Transverse colon (tissue), 4 donors: ENCODE measurements around the gene CNPPD1. TPM values are rescaled to one million over a fixed set of nuclear protein-coding genes. Genes with fewer than 3 reads are reported as not detected.

ENCODE experiments used
- DNase-seq: peaks from one replicate; pipeline ENCODE4 v3.0.0-alpha.2; 2019
- H3K27ac ChIP-seq, 4 donors: fragments of 200-600 bp; sonication (generic); 2 replicates each; pipeline ENCODE4 v1.5.1; 2016 to 2018; ENCODE audit warnings: inconsistent platforms in 4 of 4
- H3K27me3 ChIP-seq: fragments of 200-600 bp; sonication (generic); 2 replicates; pipeline ENCODE4 v1.5.1; 2017; ENCODE audit warnings: inconsistent platforms
- H3K36me3 ChIP-seq, 4 donors: fragments of 200-600 bp; sonication (generic); 2 replicates each; pipeline ENCODE4 v1.5.1; 2017 to 2019; ENCODE audit warnings: inconsistent platforms in 4 of 4
- H3K4me1 ChIP-seq, 4 donors: fragments of 200-600 bp; sonication (generic); 2 replicates each; pipeline ENCODE4 v1.5.1; 2017 to 2020; ENCODE audit warnings: inconsistent platforms in 4 of 4
- H3K4me3 ChIP-seq, 4 donors: fragments of 200-600 bp; sonication (generic); 1 replicate in 1 of 4; 2 replicates in 3 of 4; pipeline versions ENCODE4 v1.5.1 to v1.6.1; 2017 to 2019; ENCODE audit warnings: inconsistent platforms in 4 of 4
- H3K9me3 ChIP-seq, 2 donors: fragments of 200-600 bp; sonication (generic); 2 replicates each; pipeline ENCODE4 v1.5.1; 2017 to 2019; ENCODE audit warnings: inconsistent platforms in 2 of 2
- EP300 ChIP-seq: sonication (generic); formaldehyde crosslinking; IDR thresholded peaks from one replicate; pipeline ENCODE4 v1.6.1; 2017; ENCODE audit warnings: antibody characterized with exemption, low read depth
- POLR2A ChIP-seq: fragments of 450-650 bp; IDR thresholded peaks from one replicate; pipeline ENCODE4 v1.6.1; 2016; ENCODE audit warnings: antibody characterized with exemption, mild to moderate bottlenecking, moderate library complexity
- POLR2AphosphoS5 ChIP-seq, 3 donors: sonication (generic); formaldehyde crosslinking; IDR thresholded peaks; one replicate each; pipeline ENCODE4 v1.6.1; 2016; ENCODE audit warnings: antibody characterized with exemption in 3 of 3
- WGBS, 2 donors: methylation state at CpG; one replicate each; pipeline ENCODE4 v1.1.5; 2018; ENCODE audit warnings: low coverage in 1 of 2; 5-methylcytosine and 5-hydroxymethylcytosine counted together
- in situ Hi-C, 4 donors: fragments of 200-750 bp; cut with MboI; loops; one replicate each; pipeline versions ENCODE4 v1.15.0 to v1.15.1; 2017; ENCODE audit warnings: low sequenced_read_pairs in 3 of 4, low pct_ligation_motif_present in 1 of 4, low pct_unique_long_range_greater_than_20kb in 1 of 4
- intact Hi-C: fragments of 100-400 bp; cut with DNase I; formaldehyde crosslinking; loops from one replicate; pipeline ENCODE4 v1.15.1; 2023; ENCODE audit warnings: low total_unique reads
- total RNA-seq, 4 donors: library from RNA; depleted of rRNA; stranded (reverse); fragments of >200 nt; gene quantifications; one replicate each; pipeline ENCODE4 v1.1.0, GENCODE V29; 2016
- TF ChIP-seq, protein P1 (sequence below), 5 experiments: fragments of 200-600 bp in 3 of 5; fragments of 450-650 bp in 2 of 5; sonication (generic) in 3 of 5; IDR thresholded peaks; 1 replicate in 2 of 5; 2 replicates in 3 of 5; pipeline ENCODE4 v1.5.1; 2016 to 2017; ENCODE audit warnings: antibody characterized with exemption in 5 of 5, inconsistent platforms in 3 of 5, mild to moderate bottlenecking in 2 of 5, moderate library complexity in 1 of 5

CNPPD1 gene
- total RNA-seq, 4 donors from 2014 or later: 50.4 to 114 (median 106) TPM

- H3K4me1 ChIP-seq: peaks cover 4 to 14% (median 7%) of the 10 kb centered on the region in 4 donors
- 92 to 100% methylated on average over 3 to 6 of the region's 6 CpGs for WGBS, 2 donors
- no peak overlapping the region for H3K27ac ChIP-seq
- H3K4me3 ChIP-seq: no peak overlapping the region
- no peak for DNase-seq
- H3K36me3 ChIP-seq: no peaks in the 10 kb centered on the region
- intact Hi-C loops (loop anchor here (5.0 to 10.0 kb wide), 2 partner anchors 62 to 129 kb away; partner anchors contain the start of genes ANKZF1 and ATG9A), in situ Hi-C loops (loop anchor here in 2 of 4 donors (10.0 to 25.0 kb wide), 2 partner anchors 52 to 124 kb away; partner anchors contain the start of genes ABCB6 (in 1 of the 2) and DNAJB2 (in 1 of the 2))
- no peak for TF ChIP-seq POLR2A
- TF ChIP-seq POLR2AphosphoS5 (IDR thresholded peaks at IDR 0.05): no peak
- TF ChIP-seq EP300: no peak
- TF ChIP-seq, protein P1, sequence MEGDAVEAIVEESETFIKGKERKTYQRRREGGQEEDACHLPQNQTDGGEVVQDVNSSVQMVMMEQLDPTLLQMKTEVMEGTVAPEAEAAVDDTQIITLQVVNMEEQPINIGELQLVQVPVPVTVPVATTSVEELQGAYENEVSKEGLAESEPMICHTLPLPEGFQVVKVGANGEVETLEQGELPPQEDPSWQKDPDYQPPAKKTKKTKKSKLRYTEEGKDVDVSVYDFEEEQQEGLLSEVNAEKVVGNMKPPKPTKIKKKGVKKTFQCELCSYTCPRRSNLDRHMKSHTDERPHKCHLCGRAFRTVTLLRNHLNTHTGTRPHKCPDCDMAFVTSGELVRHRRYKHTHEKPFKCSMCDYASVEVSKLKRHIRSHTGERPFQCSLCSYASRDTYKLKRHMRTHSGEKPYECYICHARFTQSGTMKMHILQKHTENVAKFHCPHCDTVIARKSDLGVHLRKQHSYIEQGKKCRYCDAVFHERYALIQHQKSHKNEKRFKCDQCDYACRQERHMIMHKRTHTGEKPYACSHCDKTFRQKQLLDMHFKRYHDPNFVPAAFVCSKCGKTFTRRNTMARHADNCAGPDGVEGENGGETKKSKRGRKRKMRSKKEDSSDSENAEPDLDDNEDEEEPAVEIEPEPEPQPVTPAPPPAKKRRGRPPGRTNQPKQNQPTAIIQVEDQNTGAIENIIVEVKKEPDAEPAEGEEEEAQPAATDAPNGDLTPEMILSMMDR (IDR thresholded peaks at IDR 0.05): no peak
- no peaks in the 10 kb centered on the region for H3K27me3 ChIP-seq
- no peaks in the 10 kb centered on the region for H3K9me3 ChIP-seq
These were observed 13.6 kb downstream of the CNPPD1 start for GRCh38 chr2:219163156-219163555.

- in situ Hi-C loops (loop anchor here in 2 of 4 donors (10.0 to 25.0 kb wide), 2 partner anchors 54 to 126 kb away; partner anchors contain the start of genes ABCB6 (in 1 of the 2) and DNAJB2 (in 1 of the 2)), intact Hi-C loops (loop anchor here (5.0 to 10.0 kb wide), 2 partner anchors 64 to 131 kb away; partner anchors contain the start of genes ANKZF1 and ATG9A)
- peak overlapping the region in 3 of 4 donors; percentile 48 to 74 (median 59) for H3K4me3 ChIP-seq
- peaks cover 4 to 14% (median 7%) of the 10 kb centered on the region in 4 donors for H3K4me1 ChIP-seq
- no peaks in the 10 kb centered on the region for H3K9me3 ChIP-seq
- peak overlapping the region; percentile 93 to 98 (median 96) for H3K27ac ChIP-seq
- 68 to 72% methylated on average over 4 of the region's 4 CpGs for WGBS, 2 donors
- peaks cover 0 to 14% (median 4%) of the 10 kb centered on the region in 4 donors for H3K36me3 ChIP-seq
- TF ChIP-seq EP300: no peak
- TF ChIP-seq POLR2AphosphoS5 (IDR thresholded peaks at IDR 0.05): no peak
- no peak for TF ChIP-seq POLR2A
- TF ChIP-seq, protein P1 (IDR thresholded peaks at IDR 0.05): no peak
- no peaks in the 10 kb centered on the region for H3K27me3 ChIP-seq
- DNase-seq: no peak
These were observed 15.6 kb downstream of the CNPPD1 start for GRCh38 chr2:219161097-219161496.

- peak within 1 kb of the TSS; percentile 93 to 98 (median 96) for H3K27ac ChIP-seq
- H3K36me3 ChIP-seq: peaks cover 0 to 21% (median 4%) of the 10 kb centered on the region in 4 donors
- no peaks in the 10 kb centered on the region for H3K9me3 ChIP-seq
- in situ Hi-C loops (loop anchor here in 2 of 4 donors (10.0 to 25.0 kb wide), 2 partner anchors 54 to 127 kb away; partner anchors contain the start of genes ABCB6 (in 1 of the 2) and DNAJB2 (in 1 of the 2)), intact Hi-C loops (loop anchor here (5.0 to 10.0 kb wide), 2 partner anchors 64 to 132 kb away; partner anchors contain the start of genes ANKZF1 and ATG9A)
- DNase-seq: peak; percentile 99
- H3K4me3 ChIP-seq: peak within 1 kb of the TSS; percentile 48 to 74 (median 58)
- TF ChIP-seq, protein P1 (IDR thresholded peaks at IDR 0.05): peak; percentile 98 to 100 (median 100)
- TF ChIP-seq POLR2AphosphoS5 (IDR thresholded peaks at IDR 0.05) (peak; percentile 36 to 80 (median 60)), POLR2A (peak; percentile 63), EP300 (no peak)
- 0% methylated on average over 52 of the region's 70 CpGs; no CpG with 5 or more reads in 1 of the 2 donors for WGBS, 2 donors
- no peaks in the 10 kb centered on the region for H3K27me3 ChIP-seq
- peaks cover 4 to 14% (median 7%) of the 10 kb centered on the region in 4 donors for H3K4me1 ChIP-seq
These were observed 16.3 kb downstream of the CNPPD1 start, which contains the start of gene NHEJ1 for GRCh38 chr2:219160186-219161017. Gene NHEJ1, minus strand, starts transcription at chr2:219160815. Its CDS starts 2,453 bp downstream, at chr2:219158362.
